Gastroesophageal sphincter (tissue), 3 donors: ENCODE measurements around the gene DZIP1.

Source experiments
- CTCF ChIP-seq, 4 experiments: fragments of 200-600 bp in 2 of 4; fragments of 450-650 bp in 2 of 4; sonication (generic) in 1 of 4; IDR thresholded peaks; one replicate each; pipeline ENCODE4 v1.5.1; 2017 to 2019; ENCODE audit warnings: antibody characterized with exemption in 4 of 4, mild to moderate bottlenecking in 2 of 4, moderate library complexity in 2 of 4
- POLR2A ChIP-seq, 2 donors: fragments of 450-650 bp; IDR thresholded peaks; one replicate each; pipeline ENCODE4 v1.6.1; 2017; ENCODE audit warnings: antibody characterized with exemption in 2 of 2, mild to moderate bottlenecking in 2 of 2, moderate library complexity in 1 of 2
- POLR2AphosphoS5 ChIP-seq: sonication (generic); formaldehyde crosslinking; IDR thresholded peaks from one replicate; pipeline ENCODE4 v1.6.1; 2017; ENCODE audit warnings: antibody characterized with exemption

- TF ChIP-seq POLR2AphosphoS5 (no peak), CTCF (IDR thresholded peaks at IDR 0.05) (no peak), POLR2A (IDR thresholded peaks at IDR 0.05) (no peak)
Measured at GRCh38 chr13:95607366-95607765, 37.1 kb downstream of the DZIP1 start.
